HCT116 (cell line): ENCODE results near the gene MPV17L2. TPM values are rescaled to one million over a fixed set of nuclear protein-coding genes. Genes with fewer than 3 reads are reported as not detected.

Experiments used
- ATAC-seq: fragments of 200-7000 bp; cut with Tn5 transposase; 2 replicates; pipeline ENCODE4 v1.9.1; 2020; ENCODE audit warnings: mild to moderate bottlenecking, moderate library complexity
- BruUV-seq: library from RNA; stranded (reverse); fragments of 400-500 nt; replicated peaks from 2 replicates; lab custom pipeline; 2021; lab: Mats Ljungman, UMichigan
- CTCF ChIA-PET: fragments of 300-600 bp; sonication (Branson Sonifier 250); formaldehyde crosslinking; loops from one replicate; lab custom pipeline; 2021; ENCODE audit warnings: antibody characterized with exemption; lab: Charles Lee
- POLR2A ChIA-PET: fragments of 300-600, 350-600 bp; sonication (Branson Sonifier 250); formaldehyde crosslinking; loops from one replicate; lab custom pipeline; 2021; ENCODE audit warnings: antibody characterized with exemption; lab: Charles Lee
- RAD21 ChIA-PET, 2 experiments: fragments of 300-600 bp; sonication (Branson Sonifier 250); formaldehyde crosslinking; loops; one replicate each; lab custom pipeline; 2023; ENCODE audit warnings: low total read pairs in 2 of 2; ENCODE audit not compliant: uncharacterized antibody in 2 of 2, unreplicated experiment in 2 of 2, low non-redundant PET in 1 of 2; lab: Charles Lee
- DNase-seq: peaks from one replicate; pipeline ENCODE4 v3.0.0-alpha.2; 2010; ENCODE audit warnings: low read depth, low spot score
- H2AFZ ChIP-seq: fragments of 200-600 bp; shearing (Covaris generic), sonication (generic); 2 replicates; pipeline ENCODE4 v1.6.1; 2017; ENCODE audit warnings: low read depth, mixed run types, mixed read lengths, antibody characterized with exemption, low read length; ENCODE audit not compliant: poor library complexity, severe bottlenecking
- H3K27ac ChIP-seq: 2 replicates; pipeline ENCODE4 v1.5.1; 2012; ENCODE audit warnings: low read depth, low read length
- H3K27me3 ChIP-seq: fragments of 200-600 bp; sonication (generic); 2 replicates; pipeline ENCODE4 v1.6.1; 2016; ENCODE audit warnings: mixed run types, low read length, mixed read lengths; ENCODE audit not compliant: insufficient read depth
- H3K36me3 ChIP-seq, 2 experiments: fragments of 200-500 bp in 1 of 2; fragments of 200-600 bp in 1 of 2; sonication (Bioruptor generic) in 1 of 2; sonication (generic) in 1 of 2; 2 replicates each; pipeline versions ENCODE4 v1.5.1 to v1.6.1; 2014 to 2016; ENCODE audit warnings: low read length in 2 of 2, inconsistent platforms in 1 of 2, mixed read lengths in 1 of 2, mixed run types in 1 of 2; ENCODE audit not compliant: insufficient read depth in 2 of 2, control insufficient read depth in 1 of 2
- H3K4me1 ChIP-seq, 2 experiments: fragments of 200-600 bp in 1 of 2; sonication (generic) in 1 of 2; 2 replicates each; pipeline versions ENCODE4 v1.5.1 to v1.6.1; 2012 to 2017; ENCODE audit warnings: low read length in 2 of 2, inconsistent platforms in 1 of 2, mild to moderate bottlenecking in 1 of 2, mixed read lengths in 1 of 2, mixed run types in 1 of 2, moderate library complexity in 1 of 2; ENCODE audit not compliant: insufficient read depth in 2 of 2, control insufficient read depth in 1 of 2
- H3K4me2 ChIP-seq: fragments of 200-600 bp; sonication (generic); 2 replicates; pipeline ENCODE4 v1.6.1; 2017; ENCODE audit warnings: mixed run types, low read length, mixed read lengths
- H3K4me3 ChIP-seq, 2 experiments: fragments of 200-600 bp in 1 of 2; sonication (generic) in 1 of 2; replicated peaks in 1 of 2; 2 replicates each; pipeline ENCODE4 v1.5.1; 2011 to 2016; ENCODE audit warnings: low read length in 2 of 2, control low read depth in 1 of 2, low read depth in 1 of 2, mild to moderate bottlenecking in 1 of 2, mixed read lengths in 1 of 2, mixed run types in 1 of 2
- H3K79me2 ChIP-seq: fragments of 200-600 bp; sonication (generic); 2 replicates; pipeline ENCODE4 v1.6.1; 2017; ENCODE audit warnings: mild to moderate bottlenecking, mixed run types, low read length, moderate library complexity, mixed read lengths; ENCODE audit not compliant: insufficient read depth
- H3K9ac ChIP-seq: fragments of 200-600 bp; sonication (generic); 2 replicates; pipeline ENCODE4 v1.6.1; 2016; ENCODE audit warnings: low read length, mixed read lengths
- H3K9me2 ChIP-seq: fragments of 200-600 bp; sonication (generic), shearing (Covaris generic); 2 replicates; pipeline ENCODE4 v1.6.1; 2017; ENCODE audit warnings: mixed run types, mild to moderate bottlenecking, moderate library complexity; ENCODE audit not compliant: insufficient read depth
- H3K9me3 ChIP-seq, 2 experiments: fragments of 200-500 bp in 1 of 2; fragments of 200-600 bp in 1 of 2; sonication (Bioruptor generic) in 1 of 2; sonication (generic) in 1 of 2; 2 replicates each; pipeline ENCODE4 v1.6.1; 2014 to 2017; ENCODE audit warnings: low read length in 2 of 2, mixed read lengths in 2 of 2, inconsistent platforms in 1 of 2, low read depth in 1 of 2, mild to moderate bottlenecking in 1 of 2, mixed run types in 1 of 2, moderate library complexity in 1 of 2; ENCODE audit not compliant: control insufficient read depth in 1 of 2, insufficient read depth in 1 of 2
- H4K20me1 ChIP-seq: fragments of 200-600 bp; sonication (generic), shearing (Covaris generic); 2 replicates; pipeline ENCODE4 v1.6.1; 2017; ENCODE audit warnings: mixed run types, mild to moderate bottlenecking, moderate library complexity; ENCODE audit not compliant: insufficient read depth
- EGR1 ChIP-seq: IDR thresholded peaks from 2 replicates; pipeline ENCODE4 v1.6.1; 2012; ENCODE audit warnings: low read depth
- EZH2 ChIP-seq: fragments of 200-600 bp; sonication (generic); IDR thresholded peaks from 2 replicates; pipeline ENCODE4 v1.6.1; 2017; ENCODE audit warnings: antibody characterized with exemption, mixed run types
- POLR2AphosphoS5 ChIP-seq: IDR thresholded peaks from 2 replicates; pipeline ENCODE4 v1.6.1; 2011; ENCODE audit warnings: mild to moderate bottlenecking, low read depth, low read length, moderate library complexity
- SIN3A ChIP-seq: IDR thresholded peaks from 2 replicates; pipeline ENCODE4 v1.6.1; 2012; ENCODE audit warnings: low read depth
- SP1 ChIP-seq: IDR thresholded peaks from 2 replicates; pipeline ENCODE4 v1.6.1; 2012; ENCODE audit warnings: low read depth
- TCF7L2 ChIP-seq: IDR thresholded peaks from 2 replicates; pipeline ENCODE4 v1.7.0; 2011; ENCODE audit warnings: borderline replicate concordance, inconsistent platforms; ENCODE audit not compliant: insufficient read depth, insufficient read length; ENCODE audit errors: extremely low read depth
- intact Hi-C: fragments of 100-400 bp; cut with micrococcal nuclease; formaldehyde crosslinking; loops from 2 replicates; pipeline ENCODE4 v1.10.0; 2022
- total RNA-seq: library from RNA; stranded (reverse); gene quantifications from one replicate; pipeline ENCODE4 v1.2.1, GENCODE V29; 2021; ENCODE audit not compliant: unreplicated experiment

Gene MPV17L2
- total RNA-seq, 1 experiment from 2014 or later, result 18.7 TPM

- ATAC-seq (peak; percentile 10), DNase-seq (no peak)
- H3K79me2 ChIP-seq, result peaks cover 16% of the 10 kb centered on the region; the same call in 1 of the 2 replicates
- ChIA-PET POLR2A (interaction anchor here (1.1 to 2.8 kb wide), 6 partner anchors 9 to 187 kb away, joined by 3 to 23 read pairs (median 6); partner anchors contain the start of genes JUND and MPV17L2), CTCF (interaction anchor here (1.0 to 5.9 kb wide), 7 partner anchors 9 to 125 kb away, joined by 3 to 106 read pairs (median 5); partner anchors contain the start of gene MPV17L2), RAD21 (interaction anchor here in 1 of 2 experiments (0.6 to 1.2 kb wide), 3 partner anchors 21 to 90 kb away, joined by 3 to 6 read pairs (median 4); no protein-coding TSS in a partner anchor)
- no peaks in the 10 kb centered on the region for H3K9me2 ChIP-seq
- H3K9me3 ChIP-seq, result no peaks in the 10 kb centered on the region
- peak overlapping the region; percentile 100 for H3K4me2 ChIP-seq
- no peaks in the 10 kb centered on the region for H3K27me3 ChIP-seq
- peak overlapping the region; percentile 75 for H3K9ac ChIP-seq
- intact Hi-C loops, result loop anchor here (10.0 kb wide), 1 partner anchor 121 kb away; the partner anchor contains the start of gene LSM4
- H3K27ac ChIP-seq, result peak overlapping the region; percentile 59
- H3K36me3 ChIP-seq, result peaks cover 6 to 17% of the 10 kb centered on the region in 2 experiments; a peak in 3 of 4 replicates
- H2AFZ ChIP-seq, result no peak overlapping the region
- no peaks in the 10 kb centered on the region for H4K20me1 ChIP-seq
- peak; percentile 7 for TF ChIP-seq TCF7L2
- no peak for TF ChIP-seq EGR1
- TSS peak; percentile 64 for BruUV-seq
- peak overlapping the region; percentile 82 to 87 for H3K4me3 ChIP-seq
- H3K4me1 ChIP-seq, result peaks cover 13 to 28% of the 10 kb centered on the region in 2 experiments
These were observed 10.4 kb downstream of the MPV17L2 start for GRCh38 chr19:18203408-18203862.

GRCh38 chr19:18203863-18204393, 10.9 kb downstream of the MPV17L2 start, which contains the start of gene RAB3A:
TSS of gene RAB3A (minus strand) at chr19:18204042. CDS start at chr19:18202740, 1,302 bp downstream.
- TF ChIP-seq SP1 (peak; percentile 100), POLR2AphosphoS5 (peak; percentile 13; the same call in 1 of the 2 replicates), SIN3A (no peak), EZH2 (no peak)
- TF ChIP-seq, all 23 proteins: peak for 2
- ChIA-PET RAD21 (interaction anchor here in 1 of 2 experiments (0.6 to 1.2 kb wide), 3 partner anchors 20 to 91 kb away, joined by 3 to 6 read pairs (median 4); no protein-coding TSS in a partner anchor), POLR2A (interaction anchor here (1.1 to 2.8 kb wide), 8 partner anchors 9 to 187 kb away, joined by 3 to 23 read pairs (median 6); partner anchors contain the start of genes JUND and MPV17L2), CTCF (interaction anchor here (1.0 to 5.9 kb wide), 7 partner anchors 9 to 125 kb away, joined by 3 to 106 read pairs (median 5); partner anchors contain the start of gene MPV17L2)
- peak within 1 kb of the TSS; percentile 100 for H3K4me2 ChIP-seq
- peak; percentile 90 for ATAC-seq
- H3K9me2 ChIP-seq, result no peaks in the 10 kb centered on the region
- H3K36me3 ChIP-seq, result peaks cover 3 to 12% of the 10 kb centered on the region in 2 experiments; a peak in 3 of 4 replicates
- DNase-seq, result peak; percentile 100
- peak within 1 kb of the TSS; percentile 87 to 92 for H3K4me3 ChIP-seq
- H3K27ac ChIP-seq, result peak within 1 kb of the TSS; percentile 90
- peak within 1 kb of the TSS; percentile 81 for H3K9ac ChIP-seq
- BruUV-seq, result no TSS peak
- no peaks in the 10 kb centered on the region for H3K9me3 ChIP-seq
- peak within 1 kb of the TSS; percentile 56 for H2AFZ ChIP-seq
- H4K20me1 ChIP-seq, result no peaks in the 10 kb centered on the region
- intact Hi-C loops, result loop anchor here (10.0 kb wide), 1 partner anchor 121 kb away; the partner anchor contains the start of gene LSM4
- peaks cover 16% of the 10 kb centered on the region; the same call in 1 of the 2 replicates for H3K79me2 ChIP-seq
- no peaks in the 10 kb centered on the region for H3K27me3 ChIP-seq
- peaks cover 13 to 32% of the 10 kb centered on the region in 2 experiments for H3K4me1 ChIP-seq
